ENCODE data around the gene TIMP1.

Gene TIMP1

GRCh38 chrX:47584714-47585113 is 2.5 kb downstream of the TIMP1 start:
- Histone ChIP-seq H3K4me3 (ENCODE audit: insufficient read depth, low read depth, low read length, poor library complexity, severe bottlenecking) (no peak overlapping the region), H3K4me1 (ENCODE audit: control insufficient read depth, insufficient read depth, low read length, poor library complexity, severe bottlenecking) (peaks cover 4% of the 10 kb centered on the region), H3K9me3 (ENCODE audit: control insufficient read depth, low read length) (no peaks in the 10 kb centered on the region), H3K27me3 (replicated peaks; ENCODE audit: control insufficient read depth, insufficient read depth, low read length, poor library complexity, severe bottlenecking) (no peaks in the 10 kb centered on the region), H3K36me3 (ENCODE audit: control insufficient read depth, insufficient read depth, low read length) (no peaks in the 10 kb centered on the region), H3K27ac (ENCODE audit: insufficient read depth, low read length, poor library complexity, severe bottlenecking) (no peak overlapping the region)
- DNase-seq: no peak

GRCh38 chrX:47585273-47585672 is 3.0 kb downstream of the TIMP1 start:
- Histone ChIP-seq H3K4me3 (ENCODE audit: insufficient read depth, low read depth, low read length, poor library complexity, severe bottlenecking) (no peak overlapping the region), H3K4me1 (ENCODE audit: control insufficient read depth, insufficient read depth, low read length, poor library complexity, severe bottlenecking) (peaks cover 4% of the 10 kb centered on the region), H3K9me3 (ENCODE audit: control insufficient read depth, low read length) (no peaks in the 10 kb centered on the region), H3K27me3 (replicated peaks; ENCODE audit: control insufficient read depth, insufficient read depth, low read length, poor library complexity, severe bottlenecking) (no peaks in the 10 kb centered on the region), H3K27ac (ENCODE audit: insufficient read depth, low read length, poor library complexity, severe bottlenecking) (no peak overlapping the region), H3K36me3 (ENCODE audit: control insufficient read depth, insufficient read depth, low read length) (no peaks in the 10 kb centered on the region)
- no peak for DNase-seq

GRCh38 chrX:47586043-47586787 is 4.0 kb downstream of the TIMP1 start:
- no peak overlapping the region for H3K27ac ChIP-seq (ENCODE audit: insufficient read depth, low read length, poor library complexity, severe bottlenecking)
- no peaks in the 10 kb centered on the region for H3K36me3 ChIP-seq (ENCODE audit: control insufficient read depth, insufficient read depth, low read length)
- no peak for DNase-seq
- no peaks in the 10 kb centered on the region for H3K9me3 ChIP-seq (ENCODE audit: control insufficient read depth, low read length)
- H3K27me3 ChIP-seq (replicated peaks; ENCODE audit: control insufficient read depth, insufficient read depth, low read length, poor library complexity, severe bottlenecking): no peaks in the 10 kb centered on the region
- H3K4me3 ChIP-seq (ENCODE audit: insufficient read depth, low read depth, low read length, poor library complexity, severe bottlenecking): no peak overlapping the region
- peaks cover 4% of the 10 kb centered on the region for H3K4me1 ChIP-seq (ENCODE audit: control insufficient read depth, insufficient read depth, low read length, poor library complexity, severe bottlenecking)

- Histone ChIP-seq H3K4me3 (ENCODE audit: insufficient read depth, low read depth, low read length, poor library complexity, severe bottlenecking) (no peak overlapping the region), H3K4me1 (ENCODE audit: control insufficient read depth, insufficient read depth, low read length, poor library complexity, severe bottlenecking) (no peaks in the 10 kb centered on the region), H3K27me3 (replicated peaks; ENCODE audit: control insufficient read depth, insufficient read depth, low read length, poor library complexity, severe bottlenecking) (no peaks in the 10 kb centered on the region), H3K9me3 (ENCODE audit: control insufficient read depth, low read length) (no peaks in the 10 kb centered on the region), H3K36me3 (ENCODE audit: control insufficient read depth, insufficient read depth, low read length) (no peaks in the 10 kb centered on the region), H3K27ac (ENCODE audit: insufficient read depth, low read length, poor library complexity, severe bottlenecking) (no peak overlapping the region)
- no peak for DNase-seq
Measured at GRCh38 chrX:47587091-47587891, 5.1 kb downstream of the TIMP1 start.

- Histone ChIP-seq H3K9me3 (ENCODE audit: control insufficient read depth, low read length) (no peaks in the 10 kb centered on the region), H3K27ac (ENCODE audit: insufficient read depth, low read length, poor library complexity, severe bottlenecking) (no peak overlapping the region), H3K36me3 (ENCODE audit: control insufficient read depth, insufficient read depth, low read length) (no peaks in the 10 kb centered on the region), H3K4me1 (ENCODE audit: control insufficient read depth, insufficient read depth, low read length, poor library complexity, severe bottlenecking) (no peaks in the 10 kb centered on the region), H3K4me3 (ENCODE audit: insufficient read depth, low read depth, low read length, poor library complexity, severe bottlenecking) (no peak overlapping the region), H3K27me3 (replicated peaks; ENCODE audit: control insufficient read depth, insufficient read depth, low read length, poor library complexity, severe bottlenecking) (no peaks in the 10 kb centered on the region)
- no peak for DNase-seq
Measured at GRCh38 chrX:47587906-47588735, 5.9 kb downstream of the TIMP1 start.

GRCh38 chrX:47590984-47591383 is 8.7 kb downstream of the TIMP1 start:
- Histone ChIP-seq H3K27ac (ENCODE audit: insufficient read depth, low read length, poor library complexity, severe bottlenecking) (no peak overlapping the region), H3K36me3 (ENCODE audit: control insufficient read depth, insufficient read depth, low read length) (no peaks in the 10 kb centered on the region), H3K4me1 (ENCODE audit: control insufficient read depth, insufficient read depth, low read length, poor library complexity, severe bottlenecking) (no peaks in the 10 kb centered on the region), H3K4me3 (ENCODE audit: insufficient read depth, low read depth, low read length, poor library complexity, severe bottlenecking) (no peak overlapping the region), H3K27me3 (replicated peaks; ENCODE audit: control insufficient read depth, insufficient read depth, low read length, poor library complexity, severe bottlenecking) (no peaks in the 10 kb centered on the region), H3K9me3 (ENCODE audit: control insufficient read depth, low read length) (no peaks in the 10 kb centered on the region)
- no peak for DNase-seq

GRCh38 chrX:47593522-47593921 is 11.3 kb downstream of the TIMP1 start:
- Histone ChIP-seq H3K27me3 (replicated peaks; ENCODE audit: control insufficient read depth, insufficient read depth, low read length, poor library complexity, severe bottlenecking) (no peaks in the 10 kb centered on the region), H3K4me3 (ENCODE audit: insufficient read depth, low read depth, low read length, poor library complexity, severe bottlenecking) (no peak overlapping the region), H3K36me3 (ENCODE audit: control insufficient read depth, insufficient read depth, low read length) (no peaks in the 10 kb centered on the region), H3K9me3 (ENCODE audit: control insufficient read depth, low read length) (peaks cover 4% of the 10 kb centered on the region), H3K27ac (ENCODE audit: insufficient read depth, low read length, poor library complexity, severe bottlenecking) (no peak overlapping the region), H3K4me1 (ENCODE audit: control insufficient read depth, insufficient read depth, low read length, poor library complexity, severe bottlenecking) (no peaks in the 10 kb centered on the region)
- DNase-seq: no peak

GRCh38 chrX:47595716-47596251 is 13.5 kb downstream of the TIMP1 start:
- no peak for DNase-seq
- Histone ChIP-seq H3K4me3 (ENCODE audit: insufficient read depth, low read depth, low read length, poor library complexity, severe bottlenecking) (no peak overlapping the region), H3K4me1 (ENCODE audit: control insufficient read depth, insufficient read depth, low read length, poor library complexity, severe bottlenecking) (no peaks in the 10 kb centered on the region), H3K36me3 (ENCODE audit: control insufficient read depth, insufficient read depth, low read length) (no peaks in the 10 kb centered on the region), H3K27ac (ENCODE audit: insufficient read depth, low read length, poor library complexity, severe bottlenecking) (no peak overlapping the region), H3K9me3 (ENCODE audit: control insufficient read depth, low read length) (peaks cover 4% of the 10 kb centered on the region), H3K27me3 (replicated peaks; ENCODE audit: control insufficient read depth, insufficient read depth, low read length, poor library complexity, severe bottlenecking) (no peaks in the 10 kb centered on the region)

- no peak overlapping the region for H3K27ac ChIP-seq (ENCODE audit: insufficient read depth, low read length, poor library complexity, severe bottlenecking)
- no peaks in the 10 kb centered on the region for H3K36me3 ChIP-seq (ENCODE audit: control insufficient read depth, insufficient read depth, low read length)
- H3K4me3 ChIP-seq (ENCODE audit: insufficient read depth, low read depth, low read length, poor library complexity, severe bottlenecking): no peak overlapping the region
- DNase-seq: no peak
- no peaks in the 10 kb centered on the region for H3K27me3 ChIP-seq (replicated peaks; ENCODE audit: control insufficient read depth, insufficient read depth, low read length, poor library complexity, severe bottlenecking)
- H3K9me3 ChIP-seq (ENCODE audit: control insufficient read depth, low read length): peaks cover 4% of the 10 kb centered on the region
- no peaks in the 10 kb centered on the region for H3K4me1 ChIP-seq (ENCODE audit: control insufficient read depth, insufficient read depth, low read length, poor library complexity, severe bottlenecking)
Measured at GRCh38 chrX:47596256-47596655, 14.0 kb downstream of the TIMP1 start.

All from effector memory CD4-positive, alpha-beta T cell (primary cell).